Heart right ventricle (tissue), 16 donors: ENCODE measurements around the gene YPEL3. TPM values are rescaled to one million over a fixed set of nuclear protein-coding genes. Genes with fewer than 3 reads are reported as not detected.

ENCODE experiments used
- ATAC-seq, 8 donors: fragments of 200-7000 bp; cut with Tn5 transposase; one replicate each; pipeline ENCODE4 v1.9.1; 2020; ENCODE audit warnings: mild to moderate bottlenecking in 8 of 8, moderate library complexity in 8 of 8, moderate number of reproducible peaks in 1 of 8
- DNase-seq, 2 donors: peaks; one replicate each; pipeline ENCODE4 v3.0.0-alpha.2; 2020
- H3K27ac ChIP-seq, 10 donors: fragments of 200-600 bp; sonication (generic) in 2 of 10; one replicate each; pipeline versions ENCODE4 v1.5.0 to v1.8.0; 2020 to 2022; ENCODE audit warnings: mild to moderate bottlenecking in 3 of 10
- H3K27me3 ChIP-seq, 7 donors: fragments of 200-600 bp; one replicate each; pipeline ENCODE4 v1.8.0; 2021 to 2022; ENCODE audit warnings: mild to moderate bottlenecking in 2 of 7
- H3K36me3 ChIP-seq, 9 donors: fragments of 200-600 bp; sonication (generic) in 1 of 9; one replicate each; pipeline versions ENCODE4 v1.5.0 to v1.8.0; 2020 to 2022; ENCODE audit warnings: mild to moderate bottlenecking in 2 of 9
- H3K4me1 ChIP-seq, 9 donors: fragments of 200-600 bp; sonication (generic) in 1 of 9; one replicate each; pipeline versions ENCODE4 v1.5.0 to v1.8.0; 2020 to 2022; ENCODE audit warnings: mild to moderate bottlenecking in 4 of 9
- H3K4me3 ChIP-seq, 10 donors: fragments of 200-600 bp; sonication (generic) in 2 of 10; one replicate each; pipeline versions ENCODE4 v1.5.0 to v1.8.0; 2020 to 2022; ENCODE audit warnings: mild to moderate bottlenecking in 7 of 10, moderate library complexity in 2 of 10
- H3K9me3 ChIP-seq, 11 donors: fragments of 200-600 bp in 10 of 11; sonication (generic) in 2 of 11; one replicate each; pipeline versions ENCODE4 v1.5.0 to v1.8.0; 2013 to 2022; ENCODE audit warnings: mild to moderate bottlenecking in 2 of 11, control low read depth in 1 of 11, moderate library complexity in 1 of 11
- WGBS, 2 donors: extraction: QIAGEN DNeasy Blood & Tissue Kit; methylation state at CpG; one replicate each; pipeline ENCODE4 v1.1.7; 2013; ENCODE audit warnings: inconsistent platforms in 1 of 2; 5-methylcytosine and 5-hydroxymethylcytosine counted together
- intact Hi-C, 10 donors: fragments of 100-400 bp; cut with DNase I; formaldehyde crosslinking; loops; one replicate each; pipeline versions ENCODE4 v1.11.1 to v1.14.2; 2022
- polyA plus RNA-seq, 2 donors: library from polyadenylated mRNA; stranded (reverse); fragments of 200-250 nt; gene quantifications; one replicate each; pipeline ENCODE4 v1.2.3, GENCODE V29; 2013
- total RNA-seq, 10 donors: library from RNA; stranded (reverse); fragmentation: NEBNext Ultra II Directional in 3 of 10; extraction: Animal tissue kit (Norgen Biotek cat#: 25700) in 3 of 10; gene quantifications; one replicate each; pipeline versions ENCODE4 v1.2.1 to v1.2.4, GENCODE V29; 2021 to 2023
- TF ChIP-seq, protein P1 (sequence below), 9 donors: fragments of 200-600 bp; sonication (generic) in 2 of 9; IDR thresholded peaks; one replicate each; pipeline versions ENCODE4 v1.5.0 to v1.8.0; 2021 to 2022; ENCODE audit warnings: antibody characterized with exemption in 9 of 9, mild to moderate bottlenecking in 5 of 9, moderate library complexity in 1 of 9
- donor health status: Arrhythmogenic right ventricular cardiomyopathy.
- donor health status: ischemic (EF 13 %, LVEDD 7.1; RV severe dilation, severe dysfunction).
- donor health status: healthy with polysubstance abuse.
- donor health status: DM: no; HTN: yes; CAD: no.
- donor health status: DM: no; HTN: no; CAD: no.
- donor health status: ischemic (EF 25% LVEDD 6.9; RV normal size, moderate dysfunction).
- donor health status: ischemic (EF 25% LVEDD 5.7; RV mildly dilated, moderate dysfunction).
- donor health status: healthy.
- donor health status: DM: yes; HTN: yes; CAD: no.
- donor health status: Ischemic cardiomyopathy.
- donor health status: ischemic (EF 35%, LVEDD 5.7; RV mildly dilated, moderate dysfunction).
- donor health status: nonischemic (EF 11% LVEDD 7.7; RV severe dilation, severe dysfunction).
- donor health status: DM: yes; HTN: yes; CAD: no.
- donor health status: PGD.
- donor health status: ischemic (EF 29% LVEDD 5.4; RV normal size, mild dysfunction).
- donor health status: nonischemic (EF 23%, LVEDD 6.1; RV moderate dilation, normal function).

Gene YPEL3
- total and polyA plus RNA-seq, 12 donors: 31.5 to 203 (median 46.6) TPM

DNA sequence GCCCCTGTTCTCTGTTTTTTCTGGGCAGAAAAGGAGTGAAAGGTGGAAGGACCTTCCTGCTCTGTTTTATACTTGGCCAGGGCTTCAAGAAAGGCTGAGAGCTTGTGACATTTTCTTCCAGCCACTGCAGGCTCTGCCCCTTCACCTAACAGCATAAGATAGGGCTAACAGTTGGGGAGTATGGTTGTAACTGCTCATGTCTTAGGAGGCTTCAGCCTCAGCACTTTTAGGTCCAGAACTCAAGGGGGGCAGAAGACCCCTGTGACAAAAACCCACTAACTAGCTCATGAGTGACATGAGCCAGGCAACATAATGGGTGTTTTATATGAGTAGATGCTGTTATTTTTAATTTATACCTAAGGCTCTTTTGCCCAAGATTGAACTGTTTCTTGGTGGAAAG is 25.5 kb downstream of the YPEL3 start:
- Histone ChIP-seq H3K27me3 (no peaks in the 10 kb centered on the region), H3K36me3 (peaks cover 8 to 80% (median 57%) of the 10 kb centered on the region in 9 donors), H3K4me3 (peak overlapping the region in 4 of 10 donors; percentile 10 to 100 (median 50)), H3K27ac (peak overlapping the region in 6 of 10 donors; percentile 7 to 100 (median 54)), H3K9me3 (no peaks in the 10 kb centered on the region), H3K4me1 (peaks cover 13 to 60% (median 57%) of the 10 kb centered on the region in 9 donors)
- DNase-seq (no peak), ATAC-seq (no peak)
- TF ChIP-seq, protein P1, sequence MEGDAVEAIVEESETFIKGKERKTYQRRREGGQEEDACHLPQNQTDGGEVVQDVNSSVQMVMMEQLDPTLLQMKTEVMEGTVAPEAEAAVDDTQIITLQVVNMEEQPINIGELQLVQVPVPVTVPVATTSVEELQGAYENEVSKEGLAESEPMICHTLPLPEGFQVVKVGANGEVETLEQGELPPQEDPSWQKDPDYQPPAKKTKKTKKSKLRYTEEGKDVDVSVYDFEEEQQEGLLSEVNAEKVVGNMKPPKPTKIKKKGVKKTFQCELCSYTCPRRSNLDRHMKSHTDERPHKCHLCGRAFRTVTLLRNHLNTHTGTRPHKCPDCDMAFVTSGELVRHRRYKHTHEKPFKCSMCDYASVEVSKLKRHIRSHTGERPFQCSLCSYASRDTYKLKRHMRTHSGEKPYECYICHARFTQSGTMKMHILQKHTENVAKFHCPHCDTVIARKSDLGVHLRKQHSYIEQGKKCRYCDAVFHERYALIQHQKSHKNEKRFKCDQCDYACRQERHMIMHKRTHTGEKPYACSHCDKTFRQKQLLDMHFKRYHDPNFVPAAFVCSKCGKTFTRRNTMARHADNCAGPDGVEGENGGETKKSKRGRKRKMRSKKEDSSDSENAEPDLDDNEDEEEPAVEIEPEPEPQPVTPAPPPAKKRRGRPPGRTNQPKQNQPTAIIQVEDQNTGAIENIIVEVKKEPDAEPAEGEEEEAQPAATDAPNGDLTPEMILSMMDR (IDR thresholded peaks at IDR 0.05): no peak
- intact Hi-C loops: loop anchor here in 2 of 10 donors (10.0 kb wide), 2 partner anchors 334 to 584 kb away; partner anchors contain the start of genes FBRS (in 1 of the 2), PRR14 (in 1 of the 2) and ZNF771 (in 1 of the 2)

DNA sequence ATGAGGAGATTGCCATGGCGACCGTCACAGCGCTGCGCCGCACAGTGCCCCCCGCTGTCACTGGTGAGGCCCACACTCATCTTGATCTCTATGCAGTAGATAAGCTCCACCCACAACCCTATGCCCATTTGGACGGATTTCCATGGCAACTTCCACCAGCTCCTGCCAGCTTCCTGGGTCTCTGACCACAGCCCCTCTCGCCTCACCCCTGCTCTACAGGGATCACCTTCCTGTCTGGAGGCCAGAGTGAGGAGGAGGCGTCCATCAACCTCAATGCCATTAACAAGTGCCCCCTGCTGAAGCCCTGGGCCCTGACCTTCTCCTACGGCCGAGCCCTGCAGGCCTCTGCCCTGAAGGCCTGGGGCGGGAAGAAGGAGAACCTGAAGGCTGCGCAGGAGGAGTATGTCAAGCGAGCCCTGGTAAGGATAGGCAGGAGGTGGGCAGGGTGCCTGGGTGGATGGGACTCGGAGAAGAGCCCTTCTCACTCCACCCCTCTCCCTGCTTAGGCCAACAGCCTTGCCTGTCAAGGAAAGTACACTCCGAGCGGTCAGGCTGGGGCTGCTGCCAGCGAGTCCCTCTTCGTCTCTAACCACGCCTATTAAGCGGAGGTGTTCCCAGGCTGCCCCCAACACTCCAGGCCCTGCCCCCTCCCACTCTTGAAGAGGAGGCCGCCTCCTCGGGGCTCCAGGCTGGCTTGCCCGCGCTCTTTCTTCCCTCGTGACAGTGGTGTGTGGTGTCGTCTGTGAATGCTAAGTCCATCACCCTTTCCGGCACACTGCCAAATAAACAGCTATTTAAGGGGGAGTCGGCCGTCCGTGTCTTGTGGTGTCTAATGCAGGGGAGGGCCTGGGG is 26.2 kb downstream of the YPEL3 start:
- TF ChIP-seq, protein P1 (IDR thresholded peaks at IDR 0.05): no peak
- Histone ChIP-seq H3K9me3 (no peaks in the 10 kb centered on the region), H3K27me3 (no peaks in the 10 kb centered on the region), H3K4me3 (peak overlapping the region in 8 of 10 donors; percentile 10 to 100 (median 22)), H3K4me1 (peaks cover 11 to 54% (median 51%) of the 10 kb centered on the region in 9 donors), H3K27ac (peak overlapping the region in 9 of 10 donors; percentile 3 to 100 (median 53)), H3K36me3 (peaks cover 8 to 80% (median 57%) of the 10 kb centered on the region in 9 donors)
- 46 to 58% methylated on average over 31 of the region's 31 CpGs for WGBS, 2 donors
- DNase-seq (peak in 1 of 2 donors; percentile 24), ATAC-seq (no peak)
- intact Hi-C loops: loop anchor here in 3 of 10 donors (5.0 to 10.0 kb wide), 5 partner anchors 98 to 585 kb away; partner anchors contain the start of genes FBRS (in 1 of the 3), PRR14 (in 1 of the 3), TAOK2 (in 1 of the 3) and ZNF747 (in 1 of the 3)

DNA sequence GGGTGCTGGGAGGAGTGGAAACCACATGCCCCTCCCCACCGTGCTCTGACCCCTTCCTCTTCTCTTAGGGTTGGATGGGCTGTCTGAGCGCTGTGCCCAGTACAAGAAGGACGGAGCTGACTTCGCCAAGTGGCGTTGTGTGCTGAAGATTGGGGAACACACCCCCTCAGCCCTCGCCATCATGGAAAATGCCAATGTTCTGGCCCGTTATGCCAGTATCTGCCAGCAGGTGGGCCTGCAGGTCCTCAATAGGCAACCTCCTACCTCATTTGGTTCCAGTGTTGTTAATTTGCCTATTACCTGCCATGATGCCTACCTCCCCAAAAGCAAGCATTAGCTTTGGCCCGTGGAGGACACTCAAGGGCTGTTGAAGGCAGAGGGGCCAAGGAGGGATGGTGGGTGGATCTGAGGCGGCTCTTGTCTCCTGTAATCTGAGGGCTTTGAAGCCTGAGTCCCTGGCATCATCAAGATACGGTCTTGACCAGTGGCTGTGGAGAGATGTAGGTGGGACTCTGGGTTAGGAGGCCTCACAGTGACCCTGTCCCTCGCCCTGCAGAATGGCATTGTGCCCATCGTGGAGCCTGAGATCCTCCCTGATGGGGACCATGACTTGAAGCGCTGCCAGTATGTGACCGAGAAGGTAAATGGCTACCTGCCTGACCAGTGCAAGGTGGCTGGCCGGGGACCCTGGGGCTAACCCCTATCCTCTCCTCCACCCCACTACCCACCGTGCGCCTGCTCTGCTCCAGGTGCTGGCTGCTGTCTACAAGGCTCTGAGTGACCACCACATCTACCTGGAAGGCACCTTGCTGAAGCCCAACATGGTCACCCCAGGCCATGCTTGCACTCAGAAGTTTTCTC is 27.0 kb downstream of the YPEL3 start:
- WGBS, 2 donors: 68% methylated on average over 17 of the region's 17 CpGs
- H3K27ac ChIP-seq: peak overlapping the region in 8 of 10 donors; percentile 20 to 100 (median 98)
- H3K4me3 ChIP-seq: peak overlapping the region in 7 of 10 donors; percentile 18 to 100 (median 79)
- no peak for ATAC-seq
- no peaks in the 10 kb centered on the region for H3K9me3 ChIP-seq
- DNase-seq: no peak
- TF ChIP-seq, protein P1 (IDR thresholded peaks at IDR 0.05): peak in 7 of 9 donors; percentile 24 to 45 (median 28)
- peaks cover 11 to 57% (median 53%) of the 10 kb centered on the region in 9 donors for H3K4me1 ChIP-seq
- H3K36me3 ChIP-seq: peaks cover 8 to 80% (median 57%) of the 10 kb centered on the region in 9 donors
- no peaks in the 10 kb centered on the region for H3K27me3 ChIP-seq
- intact Hi-C loops: loop anchor here in 2 of 10 donors (5.0 to 10.0 kb wide), 3 partner anchors 97 to 466 kb away; partner anchors contain the start of genes TAOK2 (in 1 of the 2) and ZNF747 (in 1 of the 2)
